H1 (cell line): ENCODE results near the gene MCC. TPM values are rescaled to one million over a fixed set of nuclear protein-coding genes. Genes with fewer than 3 reads are reported as not detected.

Experiments
- BCL11A ChIP-seq, 2 experiments: IDR thresholded peaks; one replicate each; pipeline ENCODE4 v1.6.1; 2011; ENCODE audit warnings: low read depth in 2 of 2, low read length in 2 of 2, mild to moderate bottlenecking in 2 of 2
- BRCA1 ChIP-seq: IDR thresholded peaks from 2 replicates; pipeline ENCODE4 v1.6.1; 2012; ENCODE audit warnings: low read depth, low read length, improper control_type of control experiment
- CHD7 ChIP-seq: fragments of 300-600 bp; sonication (generic); IDR thresholded peaks from 2 replicates; pipeline ENCODE4 v1.7.1; 2012; ENCODE audit warnings: low read length, moderate library complexity, mild to moderate bottlenecking, inconsistent platforms; ENCODE audit not compliant: insufficient replicate concordance
- HDAC2 ChIP-seq, 2 experiments: fragments of 300-600 bp in 1 of 2; sonication (generic) in 1 of 2; IDR thresholded peaks; 2 replicates each; pipeline ENCODE4 v1.6.1; 2011 to 2012; ENCODE audit warnings: low read depth in 2 of 2, low read length in 2 of 2, mild to moderate bottlenecking in 2 of 2, moderate library complexity in 2 of 2, borderline replicate concordance in 1 of 2, inconsistent platforms in 1 of 2
- NANOG ChIP-seq: IDR thresholded peaks from 2 replicates; pipeline ENCODE4 v1.6.1; 2011; ENCODE audit warnings: low read length, low read depth, mild to moderate bottlenecking, inconsistent platforms; ENCODE audit not compliant: insufficient read depth, poor library complexity, severe bottlenecking
- RFX5 ChIP-seq: IDR thresholded peaks from 2 replicates; pipeline ENCODE4 v1.6.1; 2011; ENCODE audit warnings: low read depth, low read length, improper control_type of control experiment, borderline replicate concordance
- RNF2 ChIP-seq: fragments of 200-900, 300-1000 bp; sonication (generic); IDR thresholded peaks from 2 replicates; pipeline ENCODE4 v1.7.1; 2016; ENCODE audit warnings: borderline replicate concordance, low read depth, mild to moderate bottlenecking, antibody characterized with exemption, low read length; ENCODE audit not compliant: poor library complexity, severe bottlenecking; ENCODE audit errors: missing control alignments
- SP2 ChIP-seq: IDR thresholded peaks from 2 replicates; pipeline ENCODE4 v1.6.1; 2012; ENCODE audit warnings: mild to moderate bottlenecking, low read length, inconsistent platforms
- SRF ChIP-seq: IDR thresholded peaks from 2 replicates; pipeline ENCODE4 v1.6.1; 2011; ENCODE audit warnings: mild to moderate bottlenecking, low read depth, low read length, moderate library complexity
- TAF1 ChIP-seq: IDR thresholded peaks from 2 replicates; pipeline ENCODE4 v1.6.1; 2011; ENCODE audit warnings: mild to moderate bottlenecking, low read depth, low read length
- YY1 ChIP-seq: IDR thresholded peaks from 2 replicates; pipeline ENCODE4 v1.6.1; 2011; ENCODE audit warnings: low read depth, mild to moderate bottlenecking, low read length
- ZNF274 ChIP-seq: IDR thresholded peaks from 2 replicates; pipeline ENCODE4 v1.7.0; 2012; ENCODE audit warnings: low read length, borderline replicate concordance; ENCODE audit errors: extremely low read depth
- polyA plus RNA-seq, 7 experiments: library from polyadenylated mRNA; depleted of rRNA in 3 of 7; stranded (reverse) in 5 of 7; unstranded in 2 of 7; fragments of >200 nt in 5 of 7; fragments of 200-250 nt in 2 of 7; gene quantifications; 1 replicate in 5 of 7; 2 replicates in 1 of 7; 4 replicates in 1 of 7; pipeline versions ENCODE4 v1.2.1 to v1.2.3, GENCODE V29; 2011 to 2013; ENCODE audit warnings: missing spikeins in 2 of 7, mixed read lengths in 2 of 7
- total RNA-seq: library from RNA; stranded (reverse); fragmentation: NEBNext Ultra II Directional; extraction: Animal tissue kit (Norgen Biotek cat#: 25700); gene quantifications from 2 replicates; pipeline ENCODE4 v1.2.1, GENCODE V29; 2021

The MCC gene
- total and polyA plus RNA-seq, 2 of the 8 experiments (the other 6 are each of a cell fraction or from before 2014, with no cell fraction given), result 2.6 to 18.3 TPM

DNA sequence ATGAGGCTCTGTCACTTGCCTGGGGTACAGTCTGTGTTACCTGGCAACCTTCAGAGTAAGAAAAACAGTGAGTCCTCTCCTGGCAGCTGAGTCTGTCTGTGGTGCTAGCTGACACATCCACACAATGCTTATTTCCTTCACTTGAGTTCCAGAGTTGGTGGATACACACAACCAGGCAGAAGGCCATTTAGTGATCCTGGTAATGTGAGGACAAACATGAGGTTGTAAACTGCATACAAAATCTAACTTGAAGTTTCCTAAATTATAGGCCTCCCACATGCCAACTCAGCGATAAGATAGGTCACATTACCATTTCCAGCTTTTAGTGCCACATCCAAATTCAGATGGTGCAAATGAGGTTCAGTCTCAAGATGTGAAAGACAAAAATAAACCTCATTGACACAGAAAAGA is 386.1 kb downstream of the MCC start (continued):
- TF ChIP-seq CHD7 (no peak), SP2 (no peak), YY1 (no peak), BRCA1 (no peak), BCL11A (IDR thresholded peaks at IDR 0.05; ENCODE audit: low read depth in 2 of 2, low read length in 2 of 2) (no peak), RNF2 (no peak), TAF1 (no peak), NANOG (no peak), HDAC2 (IDR thresholded peaks at IDR 0.05; ENCODE audit: borderline replicate concordance in 1 of 2, low read depth in 2 of 2, low read length in 2 of 2) (no peak), RFX5 (no peak), ZNF274 (no peak), SRF (no peak)
